ENCODE measurements around the gene DTYMK. TPM values are rescaled to one million over a fixed set of nuclear protein-coding genes. Genes with fewer than 3 reads are reported as not detected.

DTYMK gene
- total RNA-seq, 1 experiment from 2014 or later: 142 TPM

GRCh38 chr2:241708879-241709278 lies 22.3 kb upstream of the DTYMK start:
- no peak for DNase-seq (ENCODE audit: low read depth)

GRCh38 chr2:241706537-241706936 lies 19.9 kb upstream of the DTYMK start:
- DNase-seq (ENCODE audit: low read depth): no peak

GRCh38 chr2:241703032-241703604 lies 16.5 kb upstream of the DTYMK start:
- DNase-seq (ENCODE audit: low read depth): peak; percentile 29

- DNase-seq (ENCODE audit: low read depth): peak; percentile 82
Observed at GRCh38 chr2:241702155-241703031, 15.8 kb upstream of the DTYMK start.

GRCh38 chr2:241701399-241702154 lies 15.0 kb upstream of the DTYMK start, which contains the start of gene ING5:
ING5 (plus strand) TSS chr2:241702039; CDS start chr2:241702066, 27 bp downstream.
- DNase-seq (ENCODE audit: low read depth): peak; percentile 86

- no peak for DNase-seq (ENCODE audit: low read depth)
Observed at GRCh38 chr2:241701149-241701398, 14.5 kb upstream of the DTYMK start.

GRCh38 chr2:241695651-241696050 lies 9.0 kb upstream of the DTYMK start:
- no peak for DNase-seq (ENCODE audit: low read depth)

- DNase-seq (ENCODE audit: low read depth): peak; percentile 71
Observed at GRCh38 chr2:241692448-241692847, 5.8 kb upstream of the DTYMK start.

- DNase-seq (ENCODE audit: low read depth): no peak
Observed at GRCh38 chr2:241690202-241690717, 3.6 kb upstream of the DTYMK start.

- DNase-seq (ENCODE audit: low read depth): no peak
Observed at GRCh38 chr2:241689306-241689705, 2.7 kb upstream of the DTYMK start.

GRCh38 chr2:241686324-241686649 lies 328 bp downstream of the DTYMK start:
- no peak for DNase-seq (ENCODE audit: low read depth)

GRCh38 chr2:241680827-241681599 lies 5.6 kb downstream of the DTYMK start:
- DNase-seq (ENCODE audit: low read depth): peak; percentile 93

- DNase-seq (ENCODE audit: low read depth): no peak
Observed at GRCh38 chr2:241680044-241680443, 6.6 kb downstream of the DTYMK start.

GRCh38 chr2:241678784-241679540 lies 7.7 kb downstream of the DTYMK start:
- no peak for DNase-seq (ENCODE audit: low read depth)

- no peak for DNase-seq (ENCODE audit: low read depth)
Observed at GRCh38 chr2:241678307-241678706, 8.3 kb downstream of the DTYMK start.

GRCh38 chr2:241677392-241677791 lies 9.2 kb downstream of the DTYMK start:
- DNase-seq (ENCODE audit: low read depth): no peak

- no peak for DNase-seq (ENCODE audit: low read depth)
Observed at GRCh38 chr2:241676665-241677064, 9.9 kb downstream of the DTYMK start.

- no peak for DNase-seq (ENCODE audit: low read depth)
Observed at GRCh38 chr2:241675885-241676284, 10.7 kb downstream of the DTYMK start.

- no peak for DNase-seq (ENCODE audit: low read depth)
Observed at GRCh38 chr2:241673797-241674725, 12.6 kb downstream of the DTYMK start.

All from HT1080 (cell line).